Endothelial cell (in vitro differentiated cells): Measurements from ENCODE around the gene TMEM178B. TPM values are rescaled to one million over a fixed set of nuclear protein-coding genes. Genes with fewer than 3 reads are reported as not detected.

Experiments used
- DNase-seq: peaks from one replicate; pipeline ENCODE4 v3.0.0; 2021; ENCODE audit warnings: low spot score
- H3K27ac Mint-ChIP-seq: one replicate; pipeline ENCODE4 v1.8.0; 2021; ENCODE audit warnings: mixed read lengths, inconsistent platforms; ENCODE audit not compliant: unreplicated experiment
- H3K27me3 Mint-ChIP-seq: one replicate; pipeline ENCODE4 v1.8.0; 2021; ENCODE audit warnings: mild to moderate bottlenecking, moderate library complexity, mixed read lengths, inconsistent platforms; ENCODE audit not compliant: unreplicated experiment
- H3K36me3 Mint-ChIP-seq: one replicate; pipeline ENCODE4 v1.8.0; 2021; ENCODE audit warnings: mild to moderate bottlenecking, low read depth, mixed read lengths, inconsistent platforms; ENCODE audit not compliant: unreplicated experiment
- H3K4me1 Mint-ChIP-seq: one replicate; pipeline ENCODE4 v1.8.0; 2021; ENCODE audit warnings: mild to moderate bottlenecking, mixed read lengths, inconsistent platforms; ENCODE audit not compliant: unreplicated experiment
- H3K4me3 Mint-ChIP-seq: one replicate; pipeline ENCODE4 v1.8.0; 2021; ENCODE audit warnings: mild to moderate bottlenecking, mixed read lengths, inconsistent platforms; ENCODE audit not compliant: unreplicated experiment
- H3K9me3 Mint-ChIP-seq: one replicate; pipeline ENCODE4 v1.8.0; 2021; ENCODE audit warnings: mixed read lengths, inconsistent platforms; ENCODE audit not compliant: unreplicated experiment
- total RNA-seq: library from RNA; stranded (reverse); fragmentation: NEBNext Ultra II Directional; extraction: Animal tissue kit (Norgen Biotek cat#: 25700); gene quantifications from one replicate; pipeline ENCODE4 v1.2.1, GENCODE V29; 2021; ENCODE audit not compliant: unreplicated experiment
- TF ChIP-seq, protein P1 (sequence below): fragments of 200-600 bp; sonication (generic); IDR thresholded peaks from one replicate; pipeline ENCODE4 v1.5.0; 2021; ENCODE audit warnings: antibody characterized with exemption; ENCODE audit not compliant: unreplicated experiment

TMEM178B gene
- total RNA-seq, 1 donor from 2014 or later, result 0.28 TPM

DNA sequence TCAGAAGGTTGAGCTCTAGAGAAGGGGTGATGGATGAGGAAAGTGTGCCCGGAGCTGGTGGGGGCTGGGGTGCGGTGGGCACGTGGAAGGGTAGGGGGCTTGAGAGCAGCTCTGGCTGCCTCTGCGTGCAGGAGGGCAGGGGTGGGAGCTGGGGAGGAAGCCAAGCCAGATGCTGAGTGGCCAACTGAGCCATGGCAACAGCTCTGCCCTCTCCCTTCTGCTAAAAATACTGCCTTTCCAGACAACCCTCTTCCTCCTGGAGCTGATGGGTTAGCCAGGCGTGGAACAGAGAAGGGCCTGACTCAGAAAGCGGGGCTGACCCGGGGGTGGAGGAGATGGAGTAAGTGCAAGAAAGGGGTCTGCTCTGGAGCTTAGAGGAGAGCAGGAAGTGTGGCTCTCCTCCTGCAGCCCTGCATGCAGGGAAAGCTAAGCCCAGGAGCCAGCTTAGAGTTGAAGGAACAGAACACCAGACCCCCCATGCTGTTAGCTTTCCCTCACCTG, 362.8 kb downstream of the TMEM178B start:
- Mint-ChIP-seq H3K36me3 (no peaks in the 10 kb centered on the region), H3K27me3 (peaks cover 2% of the 10 kb centered on the region), H3K4me1 (no peaks in the 10 kb centered on the region), H3K4me3 (no peak overlapping the region), H3K27ac (no peak overlapping the region), H3K9me3 (no peaks in the 10 kb centered on the region)
- TF ChIP-seq, protein P1, sequence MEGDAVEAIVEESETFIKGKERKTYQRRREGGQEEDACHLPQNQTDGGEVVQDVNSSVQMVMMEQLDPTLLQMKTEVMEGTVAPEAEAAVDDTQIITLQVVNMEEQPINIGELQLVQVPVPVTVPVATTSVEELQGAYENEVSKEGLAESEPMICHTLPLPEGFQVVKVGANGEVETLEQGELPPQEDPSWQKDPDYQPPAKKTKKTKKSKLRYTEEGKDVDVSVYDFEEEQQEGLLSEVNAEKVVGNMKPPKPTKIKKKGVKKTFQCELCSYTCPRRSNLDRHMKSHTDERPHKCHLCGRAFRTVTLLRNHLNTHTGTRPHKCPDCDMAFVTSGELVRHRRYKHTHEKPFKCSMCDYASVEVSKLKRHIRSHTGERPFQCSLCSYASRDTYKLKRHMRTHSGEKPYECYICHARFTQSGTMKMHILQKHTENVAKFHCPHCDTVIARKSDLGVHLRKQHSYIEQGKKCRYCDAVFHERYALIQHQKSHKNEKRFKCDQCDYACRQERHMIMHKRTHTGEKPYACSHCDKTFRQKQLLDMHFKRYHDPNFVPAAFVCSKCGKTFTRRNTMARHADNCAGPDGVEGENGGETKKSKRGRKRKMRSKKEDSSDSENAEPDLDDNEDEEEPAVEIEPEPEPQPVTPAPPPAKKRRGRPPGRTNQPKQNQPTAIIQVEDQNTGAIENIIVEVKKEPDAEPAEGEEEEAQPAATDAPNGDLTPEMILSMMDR, result no peak
- no peak for DNase-seq

DNA sequence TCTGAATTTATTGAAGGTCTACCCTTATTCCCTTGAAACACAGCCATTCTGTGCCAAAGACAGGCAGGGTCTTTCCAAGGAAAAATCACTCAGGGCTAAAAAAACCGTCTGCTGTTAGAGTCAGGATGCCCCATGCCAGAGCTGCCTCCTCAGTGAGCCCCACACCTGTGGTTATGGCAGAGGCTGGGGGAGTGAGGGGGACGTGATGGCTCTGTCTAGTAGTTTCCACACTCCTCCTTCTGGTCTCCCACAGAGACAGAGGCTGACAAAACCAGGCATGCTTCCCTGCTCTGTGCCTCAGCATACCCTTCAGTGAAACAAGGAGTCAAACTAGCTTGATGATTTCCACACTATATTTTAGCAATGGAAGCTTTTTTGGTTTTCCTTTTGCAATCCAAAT, 365.3 kb downstream of the TMEM178B start:
- Mint-ChIP-seq H3K36me3 (peaks cover 3% of the 10 kb centered on the region), H3K4me3 (no peak overlapping the region), H3K9me3 (no peaks in the 10 kb centered on the region), H3K4me1 (no peaks in the 10 kb centered on the region), H3K27ac (no peak overlapping the region), H3K27me3 (peaks cover 5% of the 10 kb centered on the region)
- TF ChIP-seq, protein P1, result no peak
- DNase-seq, result no peak

DNA sequence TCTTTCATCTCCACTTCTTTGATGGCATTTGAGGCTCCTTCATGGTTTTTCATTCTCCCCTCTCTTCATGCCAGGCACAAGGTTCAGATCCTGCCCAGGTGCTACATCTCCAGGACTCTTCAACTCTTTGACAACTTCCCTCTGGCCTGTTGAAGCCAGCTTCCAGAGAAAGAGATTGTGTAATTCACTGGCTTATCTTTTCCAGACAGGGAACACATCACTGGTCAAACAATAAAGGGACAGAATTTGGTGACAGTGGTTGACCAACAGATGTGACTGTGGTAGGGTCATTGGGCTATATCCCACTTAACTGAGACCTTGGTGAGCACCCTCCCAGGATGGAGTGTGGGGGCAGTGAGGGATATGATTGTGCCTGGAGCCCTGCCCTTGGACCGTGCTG, 365.9 kb downstream of the TMEM178B start:
- Mint-ChIP-seq H3K36me3 (peaks cover 3% of the 10 kb centered on the region), H3K27ac (no peak overlapping the region), H3K4me1 (no peaks in the 10 kb centered on the region), H3K9me3 (no peaks in the 10 kb centered on the region), H3K27me3 (peaks cover 5% of the 10 kb centered on the region), H3K4me3 (no peak overlapping the region)
- TF ChIP-seq, protein P1, result no peak
- DNase-seq, result no peak

DNA sequence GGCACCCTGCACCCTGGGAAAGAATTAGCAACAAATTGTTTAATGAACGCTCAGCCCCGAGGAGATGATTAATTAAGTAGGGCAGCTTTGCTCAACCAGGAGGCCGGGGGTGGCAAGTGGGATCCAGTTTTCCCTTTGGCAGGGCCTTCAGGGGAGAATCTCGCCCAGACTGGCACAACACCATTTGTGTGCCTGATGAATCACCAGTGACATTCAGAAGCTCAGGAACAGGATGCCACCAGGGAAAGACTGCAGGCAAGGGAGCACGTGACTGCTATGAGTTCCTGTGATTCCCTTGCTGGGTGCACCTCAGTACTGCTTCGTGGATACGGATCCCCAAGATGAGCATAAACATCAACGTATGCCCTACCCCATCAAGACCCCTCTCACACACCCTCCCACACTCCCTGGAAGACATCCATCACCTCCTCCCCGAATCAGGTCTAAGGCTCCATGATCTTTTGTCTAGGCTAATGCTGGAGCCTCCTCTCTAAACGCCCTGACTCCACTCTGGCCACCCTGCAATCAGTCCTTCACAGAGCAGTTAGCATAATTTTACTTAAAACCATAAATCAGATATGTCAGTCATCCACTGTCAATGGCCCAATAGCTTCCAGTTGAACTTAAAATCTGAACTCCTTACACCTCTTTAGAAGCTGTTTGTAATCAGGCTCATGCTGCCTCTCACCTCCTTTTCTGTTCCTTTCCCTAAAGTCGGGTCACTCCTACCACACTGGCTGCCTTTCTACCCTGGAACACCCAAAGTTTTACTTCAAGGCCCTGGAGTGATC, 368.2 kb downstream of the TMEM178B start:
- no peaks in the 10 kb centered on the region for H3K4me1 Mint-ChIP-seq
- TF ChIP-seq, protein P1, result no peak
- peaks cover 3% of the 10 kb centered on the region for H3K36me3 Mint-ChIP-seq
- no peak overlapping the region for H3K4me3 Mint-ChIP-seq
- H3K27me3 Mint-ChIP-seq, result peaks cover 5% of the 10 kb centered on the region
- no peak overlapping the region for H3K27ac Mint-ChIP-seq
- no peak for DNase-seq
- no peaks in the 10 kb centered on the region for H3K9me3 Mint-ChIP-seq

DNA sequence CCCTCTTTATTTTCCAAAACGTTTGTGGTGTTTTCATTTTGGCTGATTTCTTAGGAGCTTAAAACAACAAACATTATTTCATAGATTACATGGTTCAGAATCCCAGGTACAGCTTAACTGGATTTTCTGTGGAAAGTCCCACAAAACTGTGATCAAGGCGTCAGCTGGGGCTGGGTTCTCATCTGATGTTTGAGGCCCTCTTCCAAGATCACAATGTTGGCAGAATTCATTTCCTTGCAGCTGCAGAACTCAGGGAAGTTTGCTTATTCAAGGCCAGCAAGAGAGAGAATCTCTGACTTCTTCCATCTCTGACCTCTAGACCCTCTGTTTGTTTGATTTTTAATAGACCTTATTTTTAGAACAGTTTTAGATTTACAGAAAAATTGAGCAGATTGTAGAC, 368.9 kb downstream of the TMEM178B start:
- Mint-ChIP-seq H3K36me3 (peaks cover 3% of the 10 kb centered on the region), H3K9me3 (no peaks in the 10 kb centered on the region), H3K27me3 (peaks cover 5% of the 10 kb centered on the region), H3K4me3 (no peak overlapping the region), H3K4me1 (no peaks in the 10 kb centered on the region), H3K27ac (no peak overlapping the region)
- TF ChIP-seq, protein P1, result no peak
- no peak for DNase-seq
